ENCODE results near the gene ARMC10.

ARMC10 gene

GRCh38 chr7:103117465-103117864 is 42.5 kb downstream of the ARMC10 start:
- H3K9me3 ChIP-seq (ENCODE audit: low read length): no peaks in the 10 kb centered on the region
- peaks cover 33% of the 10 kb centered on the region for H3K36me3 ChIP-seq (ENCODE audit: insufficient read depth, low read length)
- no peak overlapping the region for H2AFZ ChIP-seq (ENCODE audit: low read depth, low read length)
- no peak overlapping the region for H3K4me3 ChIP-seq (ENCODE audit: low read length)
- no peaks in the 10 kb centered on the region for H3K27me3 ChIP-seq (ENCODE audit: insufficient read depth, low read length)
- peaks cover 5% of the 10 kb centered on the region for H3K4me1 ChIP-seq (ENCODE audit: insufficient read depth, low read length)

GRCh38 chr7:103119791-103120291 is 44.9 kb downstream of the ARMC10 start:
- Histone ChIP-seq H3K9me3 (ENCODE audit: low read length) (no peaks in the 10 kb centered on the region), H3K36me3 (ENCODE audit: insufficient read depth, low read length) (peaks cover 47% of the 10 kb centered on the region), H3K27me3 (ENCODE audit: insufficient read depth, low read length) (no peaks in the 10 kb centered on the region), H2AFZ (ENCODE audit: low read depth, low read length) (no peak overlapping the region), H3K4me3 (ENCODE audit: low read length) (no peak overlapping the region), H3K4me1 (ENCODE audit: insufficient read depth, low read length) (no peaks in the 10 kb centered on the region)

GRCh38 chr7:103120362-103120761 is 45.4 kb downstream of the ARMC10 start:
- Histone ChIP-seq H2AFZ (ENCODE audit: low read depth, low read length) (no peak overlapping the region), H3K9me3 (ENCODE audit: low read length) (no peaks in the 10 kb centered on the region), H3K36me3 (ENCODE audit: insufficient read depth, low read length) (peaks cover 46% of the 10 kb centered on the region), H3K4me3 (ENCODE audit: low read length) (no peak overlapping the region), H3K4me1 (ENCODE audit: insufficient read depth, low read length) (no peaks in the 10 kb centered on the region), H3K27me3 (ENCODE audit: insufficient read depth, low read length) (no peaks in the 10 kb centered on the region)

GRCh38 chr7:103121641-103122040 is 46.7 kb downstream of the ARMC10 start:
- no peak overlapping the region for H3K4me3 ChIP-seq (ENCODE audit: low read length)
- H2AFZ ChIP-seq (ENCODE audit: low read depth, low read length): no peak overlapping the region
- H3K36me3 ChIP-seq (ENCODE audit: insufficient read depth, low read length): peaks cover 50% of the 10 kb centered on the region
- H3K4me1 ChIP-seq (ENCODE audit: insufficient read depth, low read length): no peaks in the 10 kb centered on the region
- H3K9me3 ChIP-seq (ENCODE audit: low read length): no peaks in the 10 kb centered on the region
- no peaks in the 10 kb centered on the region for H3K27me3 ChIP-seq (ENCODE audit: insufficient read depth, low read length)

- H2AFZ ChIP-seq (ENCODE audit: low read depth, low read length): no peak overlapping the region
- no peaks in the 10 kb centered on the region for H3K27me3 ChIP-seq (ENCODE audit: insufficient read depth, low read length)
- no peaks in the 10 kb centered on the region for H3K4me1 ChIP-seq (ENCODE audit: insufficient read depth, low read length)
- H3K9me3 ChIP-seq (ENCODE audit: low read length): no peaks in the 10 kb centered on the region
- H3K36me3 ChIP-seq (ENCODE audit: insufficient read depth, low read length): peaks cover 66% of the 10 kb centered on the region
- H3K4me3 ChIP-seq (ENCODE audit: low read length): no peak overlapping the region
Observed at GRCh38 chr7:103123529-103123928, 48.6 kb downstream of the ARMC10 start.

GRCh38 chr7:103124429-103124979 is 49.6 kb downstream of the ARMC10 start:
- peaks cover 61% of the 10 kb centered on the region for H3K36me3 ChIP-seq (ENCODE audit: insufficient read depth, low read length)
- no peak overlapping the region for H2AFZ ChIP-seq (ENCODE audit: low read depth, low read length)
- no peaks in the 10 kb centered on the region for H3K9me3 ChIP-seq (ENCODE audit: low read length)
- no peaks in the 10 kb centered on the region for H3K27me3 ChIP-seq (ENCODE audit: insufficient read depth, low read length)
- no peaks in the 10 kb centered on the region for H3K4me1 ChIP-seq (ENCODE audit: insufficient read depth, low read length)
- no peak overlapping the region for H3K4me3 ChIP-seq (ENCODE audit: low read length)

- H3K4me1 ChIP-seq (ENCODE audit: insufficient read depth, low read length): no peaks in the 10 kb centered on the region
- H3K27me3 ChIP-seq (ENCODE audit: insufficient read depth, low read length): no peaks in the 10 kb centered on the region
- H3K36me3 ChIP-seq (ENCODE audit: insufficient read depth, low read length): peaks cover 47% of the 10 kb centered on the region
- H3K4me3 ChIP-seq (ENCODE audit: low read length): no peak overlapping the region
- no peak overlapping the region for H2AFZ ChIP-seq (ENCODE audit: low read depth, low read length)
- no peaks in the 10 kb centered on the region for H3K9me3 ChIP-seq (ENCODE audit: low read length)
Observed at GRCh38 chr7:103127006-103127405, 52.1 kb downstream of the ARMC10 start.

GRCh38 chr7:103129702-103130549 is 55.0 kb downstream of the ARMC10 start:
- Histone ChIP-seq H3K4me1 (ENCODE audit: insufficient read depth, low read length) (no peaks in the 10 kb centered on the region), H3K36me3 (ENCODE audit: insufficient read depth, low read length) (peaks cover 25% of the 10 kb centered on the region), H2AFZ (ENCODE audit: low read depth, low read length) (no peak overlapping the region), H3K27me3 (ENCODE audit: insufficient read depth, low read length) (no peaks in the 10 kb centered on the region), H3K4me3 (ENCODE audit: low read length) (no peak overlapping the region), H3K9me3 (ENCODE audit: low read length) (no peaks in the 10 kb centered on the region)

GRCh38 chr7:103130901-103131624 is 56.1 kb downstream of the ARMC10 start:
- no peaks in the 10 kb centered on the region for H3K4me1 ChIP-seq (ENCODE audit: insufficient read depth, low read length)
- no peaks in the 10 kb centered on the region for H3K27me3 ChIP-seq (ENCODE audit: insufficient read depth, low read length)

GRCh38 chr7:103132995-103133688 is 58.2 kb downstream of the ARMC10 start:
- no peaks in the 10 kb centered on the region for H3K27me3 ChIP-seq (ENCODE audit: insufficient read depth, low read length)
- H3K9me3 ChIP-seq (ENCODE audit: low read length): no peaks in the 10 kb centered on the region
- peaks cover 4% of the 10 kb centered on the region for H3K36me3 ChIP-seq (ENCODE audit: insufficient read depth, low read length)
- no peaks in the 10 kb centered on the region for H3K4me1 ChIP-seq (ENCODE audit: insufficient read depth, low read length)
- H3K4me3 ChIP-seq (ENCODE audit: low read length): no peak overlapping the region
- no peak overlapping the region for H2AFZ ChIP-seq (ENCODE audit: low read depth, low read length)

More at GRCh38 chr7:103130901-103131624, 56.1 kb downstream of the ARMC10 start:
- no peak overlapping the region for H3K4me3 ChIP-seq (ENCODE audit: low read length)
- H3K36me3 ChIP-seq (ENCODE audit: insufficient read depth, low read length): peaks cover 22% of the 10 kb centered on the region
- H2AFZ ChIP-seq (ENCODE audit: low read depth, low read length): no peak overlapping the region
- H3K9me3 ChIP-seq (ENCODE audit: low read length): no peaks in the 10 kb centered on the region

- Histone ChIP-seq H2AFZ (ENCODE audit: low read depth, low read length) (no peak overlapping the region), H3K27me3 (ENCODE audit: insufficient read depth, low read length) (no peaks in the 10 kb centered on the region), H3K4me3 (ENCODE audit: low read length) (no peak overlapping the region), H3K36me3 (ENCODE audit: insufficient read depth, low read length) (no peaks in the 10 kb centered on the region), H3K4me1 (ENCODE audit: insufficient read depth, low read length) (no peaks in the 10 kb centered on the region), H3K9me3 (ENCODE audit: low read length) (no peaks in the 10 kb centered on the region)
Observed at GRCh38 chr7:103134836-103135554, 60.1 kb downstream of the ARMC10 start.

GRCh38 chr7:103140061-103140460 is 65.1 kb downstream of the ARMC10 start:
- Histone ChIP-seq H3K27me3 (ENCODE audit: insufficient read depth, low read length) (no peaks in the 10 kb centered on the region), H3K36me3 (ENCODE audit: insufficient read depth, low read length) (no peaks in the 10 kb centered on the region), H2AFZ (ENCODE audit: low read depth, low read length) (no peak overlapping the region), H3K4me3 (ENCODE audit: low read length) (no peak overlapping the region), H3K9me3 (ENCODE audit: low read length) (peaks cover 4% of the 10 kb centered on the region), H3K4me1 (ENCODE audit: insufficient read depth, low read length) (no peaks in the 10 kb centered on the region)
